Measurements from ENCODE around the gene RSPH1. TPM values are rescaled to one million over a fixed set of nuclear protein-coding genes. Genes with fewer than 3 reads are reported as not detected.
A peak's percentile ranks its signal among the peaks of the same experiment; 100 is the strongest.

The RSPH1 gene
- total RNA-seq, 2 experiments from 2014 or later: 0.34 to 0.38 TPM

- H3K4me3 Mint-ChIP-seq: peak overlapping the region; percentile 25
Observed at GRCh38 chr21:42498012-42498411, 2.0 kb upstream of the RSPH1 start.

GRCh38 chr21:42496839-42497202 is 797 bp upstream of the RSPH1 start:
- H3K36me3 Mint-ChIP-seq (ENCODE audit: low read depth): no peaks in the 10 kb centered on the region
- H3K4me3 Mint-ChIP-seq: peak overlapping the region; percentile 89
- Histone ChIP-seq H3K9me3 (ENCODE audit: control insufficient read depth in 1 of 2, insufficient read depth in 1 of 2, low read length in 2 of 2) (no peaks in the 10 kb centered on the region), H3K27me3 (ENCODE audit: control insufficient read depth in 1 of 2, insufficient read depth in 2 of 2, low read length in 2 of 2) (no peaks in the 10 kb centered on the region), H3K36me3 (ENCODE audit: insufficient read depth, low read length) (no peaks in the 10 kb centered on the region), H3K4me3 (ENCODE audit: low read length) (peak overlapping the region; percentile 87), H3K4me1 (ENCODE audit: insufficient read depth, low read length) (peaks cover 19% of the 10 kb centered on the region), H3K27ac (ENCODE audit: low read depth in 1 of 2, low read length in 2 of 2) (peak overlapping the region; percentile 26 to 76)
- no peak for TF ChIP-seq CTCF (IDR thresholded peaks at IDR 0.05)
- CTCF ChIA-PET: no interaction called here
- H3K27ac Mint-ChIP-seq: peak overlapping the region; percentile 84
- POLR2A ChIA-PET: interaction anchor here (1.8 to 2.7 kb wide), 2 partner anchors 17 to 31 kb away, joined by 7 to 14 read pairs; partner anchors contain the start of gene SLC37A1
- H3K27me3 Mint-ChIP-seq: no peaks in the 10 kb centered on the region
- H3K9me3 Mint-ChIP-seq: no peaks in the 10 kb centered on the region
- DNase-seq (no peak), ATAC-seq (ENCODE audit: poor library complexity) (no peak)
- intact Hi-C loops (cut with DNase I, micrococcal nuclease): loop anchor here (1.0 to 5.0 kb wide), 4 partner anchors 14 to 395 kb away; partner anchors contain the start of gene NDUFV3 (in 1 of the 2)
- H3K4me1 Mint-ChIP-seq (ENCODE audit: low read depth): peaks cover 24% of the 10 kb centered on the region

More at GRCh38 chr21:42498012-42498411, 2.0 kb upstream of the RSPH1 start:
- Mint-ChIP-seq H3K27ac (no peak overlapping the region), H3K27me3 (no peaks in the 10 kb centered on the region), H3K36me3 (ENCODE audit: low read depth) (no peaks in the 10 kb centered on the region), H3K9me3 (no peaks in the 10 kb centered on the region), H3K4me1 (ENCODE audit: low read depth) (peaks cover 18% of the 10 kb centered on the region)
- ATAC-seq (ENCODE audit: poor library complexity) (no peak), DNase-seq (no peak)
- Histone ChIP-seq H3K9me3 (ENCODE audit: control insufficient read depth in 1 of 2, insufficient read depth in 1 of 2, low read length in 2 of 2) (no peaks in the 10 kb centered on the region), H3K4me1 (ENCODE audit: insufficient read depth, low read length) (peaks cover 16% of the 10 kb centered on the region), H3K27me3 (ENCODE audit: control insufficient read depth in 1 of 2, insufficient read depth in 2 of 2, low read length in 2 of 2) (no peaks in the 10 kb centered on the region), H3K27ac (ENCODE audit: low read depth in 1 of 2, low read length in 2 of 2) (no peak overlapping the region), H3K36me3 (ENCODE audit: insufficient read depth, low read length) (no peaks in the 10 kb centered on the region), H3K4me3 (ENCODE audit: low read length) (no peak overlapping the region)
- intact Hi-C loops (cut with DNase I, micrococcal nuclease): loop anchor here (5.0 kb wide), 2 partner anchors 71 to 394 kb away; partner anchors contain the start of gene NDUFV3 (in 1 of the 2)
- CTCF ChIA-PET: no interaction called here
- POLR2A ChIA-PET: interaction anchor here (1.8 kb wide), 1 partner anchor 30 kb away, joined by 7 read pairs; no protein-coding TSS in a partner anchor
- no peak for TF ChIP-seq CTCF (IDR thresholded peaks at IDR 0.05)

GRCh38 chr21:42495765-42496119 is 282 bp downstream of the RSPH1 start:
- DNase-seq (no peak), ATAC-seq (ENCODE audit: poor library complexity) (no peak)
- TF ChIP-seq CTCF (IDR thresholded peaks at IDR 0.05): no peak
- no peaks in the 10 kb centered on the region for H3K36me3 Mint-ChIP-seq (ENCODE audit: low read depth)
- peaks cover 24% of the 10 kb centered on the region for H3K4me1 Mint-ChIP-seq (ENCODE audit: low read depth)
- peak overlapping the region; percentile 89 for H3K4me3 Mint-ChIP-seq
- Histone ChIP-seq H3K27ac (ENCODE audit: low read depth in 1 of 2, low read length in 2 of 2) (no peak overlapping the region), H3K4me1 (ENCODE audit: insufficient read depth, low read length) (peaks cover 19% of the 10 kb centered on the region), H3K36me3 (ENCODE audit: insufficient read depth, low read length) (no peaks in the 10 kb centered on the region), H3K27me3 (ENCODE audit: control insufficient read depth in 1 of 2, insufficient read depth in 2 of 2, low read length in 2 of 2) (no peaks in the 10 kb centered on the region), H3K4me3 (ENCODE audit: low read length) (peak overlapping the region; percentile 87), H3K9me3 (ENCODE audit: control insufficient read depth in 1 of 2, insufficient read depth in 1 of 2, low read length in 2 of 2) (no peaks in the 10 kb centered on the region)
- H3K27me3 Mint-ChIP-seq: no peaks in the 10 kb centered on the region
- H3K9me3 Mint-ChIP-seq: no peaks in the 10 kb centered on the region
- POLR2A ChIA-PET: interaction anchor here (2.7 kb wide), 1 partner anchor 18 kb away, joined by 14 read pairs; the partner anchor contains the start of gene SLC37A1
- intact Hi-C loops (cut with DNase I, micrococcal nuclease): loop anchor here (1.0 to 5.0 kb wide), 3 partner anchors 31 to 397 kb away; partner anchors contain the start of gene NDUFV3 (in 1 of the 2)
- H3K27ac Mint-ChIP-seq: peak overlapping the region; percentile 84
- CTCF ChIA-PET: no interaction called here

Data from CD4-positive, alpha-beta T cell (primary cell).